Activated gamma-delta T cell (primary cell): Measurements from ENCODE around the gene C16orf89.

Source experiments
- DNase-seq: peaks from one replicate; lab custom pipeline; 2025; lab: John Stamatoyannopoulos, UW

C16orf89 gene

GRCh38 chr16:5028950-5029475, 36.7 kb downstream of the C16orf89 start:
- no peak for DNase-seq

- DNase-seq, result no peak
Measured at GRCh38 chr16:5027575-5028235, 38.1 kb downstream of the C16orf89 start.

GRCh38 chr16:5027086-5027485, 38.7 kb downstream of the C16orf89 start:
- no peak for DNase-seq

GRCh38 chr16:5026664-5027063, 39.1 kb downstream of the C16orf89 start:
- no peak for DNase-seq

DNA sequence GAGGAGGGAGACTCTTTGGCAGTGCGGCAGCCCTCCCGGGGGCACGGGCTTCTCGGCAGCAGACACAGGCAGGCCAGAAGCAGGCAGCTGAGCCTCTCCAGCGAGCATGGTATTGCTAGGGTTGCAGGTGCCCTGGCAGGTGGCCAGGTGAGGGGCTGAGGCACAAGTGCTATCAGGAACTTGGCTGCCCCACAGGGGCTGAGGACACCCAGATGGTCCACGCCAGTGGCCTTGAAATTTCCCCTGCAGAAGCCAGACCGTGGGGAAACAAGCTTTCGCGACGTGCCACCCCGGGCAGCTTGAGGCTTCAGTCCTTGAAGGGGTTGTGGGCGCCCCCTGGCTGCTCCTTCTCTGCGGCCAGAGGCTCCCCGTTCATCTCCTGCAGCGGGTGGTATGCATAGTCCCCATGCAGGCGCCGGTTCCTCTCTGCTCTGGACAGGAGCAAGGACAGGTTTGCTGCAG, 40.6 kb downstream of the C16orf89 start:
- no peak for DNase-seq

DNA sequence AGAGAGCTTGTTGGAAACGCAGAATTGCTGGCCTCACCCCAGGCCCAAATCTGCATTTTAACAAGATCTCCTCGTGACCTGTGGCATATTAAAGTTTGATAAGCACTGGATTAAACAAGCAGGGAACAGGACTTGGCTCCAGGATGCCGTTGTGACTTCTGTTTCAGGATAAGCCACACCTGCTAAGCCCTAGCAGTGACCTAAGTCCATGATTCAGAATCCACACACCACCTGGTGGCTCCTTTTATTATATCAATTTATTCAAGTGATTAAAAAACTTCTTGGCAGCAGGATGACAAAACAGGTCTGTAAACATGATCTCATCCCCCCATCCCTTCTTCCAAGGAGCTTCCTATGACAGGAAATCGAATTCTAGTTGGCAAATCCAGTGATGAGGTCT, 41.1 kb downstream of the C16orf89 start:
- no peak for DNase-seq

DNA sequence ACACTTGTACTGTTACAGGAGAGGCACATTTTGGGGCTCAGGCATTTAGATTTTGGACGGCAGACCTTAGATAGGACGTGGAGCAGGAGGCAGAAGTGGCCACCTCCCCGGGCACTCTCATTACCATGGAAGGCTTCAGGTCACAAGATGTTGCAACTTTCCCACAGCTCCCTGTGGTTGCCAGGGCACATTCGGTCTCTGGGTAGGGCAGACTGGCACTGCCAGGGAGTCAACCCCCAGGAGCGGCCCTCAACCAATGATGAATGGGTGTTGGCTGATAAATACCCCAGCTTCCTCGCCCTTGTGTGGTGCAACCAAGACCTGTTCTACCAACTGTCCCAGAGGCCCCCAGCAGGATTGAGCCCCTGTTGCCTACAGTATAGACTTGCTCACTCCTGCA, 43.2 kb downstream of the C16orf89 start:
- no peak for DNase-seq

- DNase-seq, result no peak
Measured at GRCh38 chr16:5020551-5020950, 45.2 kb downstream of the C16orf89 start.

DNA sequence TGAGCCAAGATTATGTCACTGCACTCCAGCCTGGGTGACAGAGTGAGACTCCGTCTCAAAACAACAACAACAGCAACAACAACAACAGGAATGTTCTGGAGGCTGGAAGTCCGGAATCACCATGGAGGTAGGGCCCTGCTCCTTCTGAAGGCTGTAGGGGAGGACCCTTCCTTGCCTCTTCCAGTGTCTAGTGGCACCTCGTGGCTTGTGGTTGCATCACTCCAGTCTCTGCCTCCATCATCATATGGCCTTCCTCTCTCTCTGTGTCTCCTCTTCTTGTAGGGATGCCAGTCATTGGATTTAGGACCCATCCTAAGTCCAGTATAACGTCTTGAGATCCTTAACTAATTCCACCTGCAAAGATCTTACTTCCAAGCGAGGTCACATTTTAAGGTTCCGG, 46.0 kb downstream of the C16orf89 start:
- DNase-seq, result no peak

DNA sequence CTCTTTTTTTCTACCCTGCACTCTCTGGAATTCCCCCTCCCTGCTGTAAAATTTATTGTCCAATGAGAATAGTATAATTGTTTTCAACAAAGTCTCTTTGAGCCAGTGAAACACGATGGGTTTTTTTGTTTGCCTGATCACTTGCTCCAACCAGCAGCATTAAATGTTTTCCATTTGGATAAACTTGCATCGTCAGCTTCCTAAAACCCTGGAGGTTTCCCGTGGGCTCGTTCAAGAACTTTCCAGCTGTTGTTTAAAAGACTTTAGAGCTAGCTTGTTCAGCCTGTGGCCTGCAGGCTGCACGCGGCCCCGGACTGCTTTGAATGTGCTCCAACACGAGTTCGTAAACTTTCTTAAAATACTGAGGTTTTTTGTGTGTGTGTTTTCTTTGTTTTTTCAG, 47.0 kb downstream of the C16orf89 start:
- DNase-seq, result no peak

DNA sequence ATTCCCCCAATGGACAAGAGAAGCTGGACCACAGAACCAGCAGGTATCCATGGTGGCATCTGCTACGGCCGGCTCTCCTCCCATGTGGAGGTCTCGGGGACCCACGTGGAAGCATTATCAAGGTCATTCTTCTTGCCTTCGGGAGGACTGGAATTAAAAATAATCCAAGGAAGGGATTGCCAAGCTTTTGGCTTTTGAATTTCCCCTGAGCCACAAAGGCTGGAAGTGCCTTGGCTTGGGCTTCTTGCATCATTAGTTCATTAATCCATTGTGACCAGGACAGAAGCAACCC, 48.1 kb downstream of the C16orf89 start:
- DNase-seq, result no peak

- no peak for DNase-seq
Measured at GRCh38 chr16:5016967-5017677, 48.6 kb downstream of the C16orf89 start.

- DNase-seq, result no peak
Measured at GRCh38 chr16:5015887-5016286, 49.9 kb downstream of the C16orf89 start.

DNA sequence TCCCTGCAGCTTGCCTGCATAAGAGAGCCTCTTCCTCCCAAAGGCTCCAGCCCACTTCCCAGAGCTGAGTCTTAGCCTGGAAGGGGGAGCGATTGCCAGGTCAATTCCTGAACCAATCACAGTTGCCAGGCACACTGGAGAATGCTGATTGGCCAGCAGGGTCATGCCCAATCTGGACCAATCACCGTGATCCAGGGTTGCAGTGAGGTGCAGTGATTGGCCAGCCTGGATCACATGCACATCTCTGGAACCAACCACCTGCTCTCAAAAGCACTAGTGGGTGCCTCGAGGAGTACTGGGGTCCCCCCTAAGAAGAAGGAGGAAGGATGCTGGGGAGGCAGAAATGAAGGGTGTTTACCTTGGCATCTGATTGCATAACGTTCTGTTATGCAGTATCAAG, 50.4 kb downstream of the C16orf89 start:
- DNase-seq, result no peak

DNA sequence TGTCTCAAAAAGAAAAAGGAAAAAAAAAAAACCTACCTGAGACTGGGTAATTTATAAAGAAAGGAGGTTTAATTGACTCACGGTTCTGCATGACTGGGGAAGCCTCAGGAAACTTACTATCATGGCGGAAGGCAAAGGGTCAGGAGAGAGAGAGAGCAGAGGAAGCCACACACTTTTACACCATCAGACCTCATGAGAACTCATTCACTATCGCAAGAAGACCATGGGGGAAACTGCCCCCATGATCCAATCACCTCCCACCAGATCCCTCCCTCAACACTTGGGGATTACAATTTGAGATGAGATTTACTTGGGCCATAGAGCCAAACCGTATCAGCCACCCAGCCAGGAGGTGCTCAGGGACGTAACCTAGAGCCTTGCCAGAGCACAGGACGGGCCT, 52.9 kb downstream of the C16orf89 start:
- no peak for DNase-seq

- DNase-seq, result no peak
Measured at GRCh38 chr16:5011637-5012036, 54.1 kb downstream of the C16orf89 start.

GRCh38 chr16:5010576-5011329, 55.0 kb downstream of the C16orf89 start:
- no peak for DNase-seq

GRCh38 chr16:5008311-5008731, 57.4 kb downstream of the C16orf89 start:
- no peak for DNase-seq

GRCh38 chr16:5007256-5007655, 58.5 kb downstream of the C16orf89 start:
- no peak for DNase-seq

DNA sequence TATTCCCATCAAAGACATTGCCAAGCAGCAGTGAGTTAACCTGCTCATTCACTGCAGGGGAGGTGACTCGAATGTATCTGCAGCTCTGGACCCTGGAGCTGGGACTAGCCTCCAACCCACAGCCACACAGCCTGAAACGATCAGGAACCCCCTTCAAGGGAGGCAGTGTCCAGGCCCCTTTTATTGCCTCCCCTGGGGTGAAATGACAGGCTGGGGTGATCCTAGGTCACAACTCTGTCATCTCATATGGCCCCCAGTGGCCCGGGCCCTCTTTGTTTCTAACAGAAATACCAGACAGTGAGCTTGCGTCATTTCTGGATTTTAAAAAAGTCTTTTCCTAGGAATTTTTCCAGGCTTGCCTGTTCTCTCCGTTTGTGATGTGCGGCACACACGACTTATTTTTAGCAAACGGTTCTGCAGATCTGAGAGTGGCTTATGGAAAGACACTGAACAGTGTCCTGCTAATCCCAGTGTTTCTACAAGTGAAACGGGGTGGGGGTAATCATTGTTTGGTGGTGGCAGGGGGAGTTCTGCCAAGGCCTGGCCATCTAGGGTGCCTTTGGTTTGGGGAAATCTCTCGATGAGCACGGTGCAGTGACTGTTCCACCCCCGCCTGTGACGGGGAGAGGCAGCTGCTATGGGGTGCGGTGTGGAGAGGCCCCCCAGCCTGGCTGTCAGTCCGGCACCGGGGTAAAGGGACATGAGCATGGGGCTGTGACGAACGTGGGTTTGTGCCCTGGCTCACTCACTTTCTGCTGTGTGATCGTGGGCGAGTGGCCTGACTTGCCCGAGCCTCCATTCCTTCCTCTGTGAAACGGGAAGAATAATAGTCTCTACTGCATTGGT, 59.2 kb downstream of the C16orf89 start:
- no peak for DNase-seq

GRCh38 chr16:5005916-5006315, 59.8 kb downstream of the C16orf89 start:
- no peak for DNase-seq

- DNase-seq, result no peak
Measured at GRCh38 chr16:5004311-5004710, 61.4 kb downstream of the C16orf89 start.
